K562 (cell line): ENCODE measurements around the gene GULP1. TPM values are rescaled to one million over a fixed set of nuclear protein-coding genes. Genes with fewer than 3 reads are reported as not detected.

Experiments used
- ESRRB ChIP-seq: fragments of 250-450 bp; sonication (Bioruptor Pico); IDR thresholded peaks from 2 replicates; pipeline ENCODE4 v1.5.0; 2020; ENCODE audit warnings: mild to moderate bottlenecking, moderate library complexity, borderline replicate concordance
- HIVEP1 ChIP-seq: fragments of 250-450 bp; sonication (Bioruptor Pico); IDR thresholded peaks from 2 replicates; pipeline ENCODE4 v1.4.0; 2020; ENCODE audit warnings: mild to moderate bottlenecking
- NR0B1 ChIP-seq: fragments of 450-650 bp; IDR thresholded peaks from one replicate; pipeline ENCODE4 v1.6.1; 2018; ENCODE audit warnings: mild to moderate bottlenecking, moderate library complexity; ENCODE audit not compliant: partially characterized antibody
- PBX2 ChIP-seq, 2 experiments: IDR thresholded peaks in 1 of 2; conservative IDR thresholded peaks in 1 of 2; 2 replicates each; pipeline ENCODE4 v1.6.1; 2016; ENCODE audit warnings: low read depth in 2 of 2, mild to moderate bottlenecking in 1 of 2, missing compliant biosample characterization in 1 of 2, missing genetic modification characterization in 1 of 2, moderate library complexity in 1 of 2
- ZNF407 ChIP-seq: fragments of 450-650 bp; IDR thresholded peaks from 2 replicates; pipeline ENCODE4 v1.6.1; 2016; ENCODE audit warnings: low read depth
- polyA plus RNA-seq, 8 experiments: library from polyadenylated mRNA; depleted of rRNA in 4 of 8; stranded (reverse) in 5 of 8; unstranded in 3 of 8; fragments of >200 nt; fragmentation: Nextera tagmentation in 2 of 8; fragmentation: Illumina TruSeq in 1 of 8; extraction: Ambion mirVana in 2 of 8; extraction: Trizol in 1 of 8; gene quantifications; 2 replicates each; pipeline versions ENCODE4 v1.2.1 to v1.2.3, GENCODE V29; 2011 to 2014; ENCODE audit warnings: inconsistent platforms in 1 of 8, missing spikeins in 1 of 8
- total RNA-seq, 7 experiments: library from RNA; depleted of rRNA in 6 of 7; stranded (reverse); fragments of >200 nt in 6 of 7; fragmentation: Illumina TruSeq in 2 of 7; extraction: Trizol in 2 of 7; gene quantifications; 2 replicates each; pipeline versions ENCODE4 v1.2.1 to v1.2.3, GENCODE V29; 2011 to 2021; ENCODE audit warnings: low replicate concordance in 1 of 7

GULP1 gene
- total and polyA plus RNA-seq, 9 of the 15 experiments (the other 6 are each of a cell fraction or from before 2014, with no cell fraction given), result 8.5 to 25.3 (median 19.5) TPM

GRCh38 chr2:188601927-188602326 is 310.3 kb downstream of the GULP1 start (continued):
- TF ChIP-seq PBX2 (CRISPR knock-in tag; IDR thresholded peaks at IDR 0.05; ENCODE audit: low read depth) (no peak), PBX2 (tag; conservative IDR thresholded peaks at IDR 0.05; ENCODE audit: low read depth) (no peak), HIVEP1 (CRISPR knock-in tag) (no peak), ESRRB (CRISPR knock-in tag) (no peak), NR0B1 (no peak), ZNF407 (no peak)
